MCF 10A (cell line): ENCODE measurements around the gene PLAC8L1. TPM values are rescaled to one million over a fixed set of nuclear protein-coding genes. Genes with fewer than 3 reads are reported as not detected.

Experiments used
- BruUV-seq: library from RNA; stranded (reverse); fragments of 400-500 nt; replicated peaks from 2 replicates; lab custom pipeline; 2021; lab: Mats Ljungman, UMichigan
- CTCF ChIA-PET: fragments of 300-600 bp; sonication (Branson Sonifier 250); formaldehyde crosslinking; extraction: SDS; loops from one replicate; lab custom pipeline; 2021; ENCODE audit warnings: antibody characterized with exemption, inconsistent platforms; lab: Yijun Ruan, JAX
- POLR2A ChIA-PET: fragments of 300-600, 350-650 bp; sonication (Branson Sonifier 250); formaldehyde crosslinking; extraction: SDS; loops from one replicate; lab custom pipeline; 2020; ENCODE audit warnings: antibody characterized with exemption, inconsistent platforms; lab: Yijun Ruan, JAX
- DNase-seq: peaks from one replicate; pipeline ENCODE4 v3.0.0-alpha.2; 2018; ENCODE audit not compliant: unreplicated experiment
- H3K27ac Mint-ChIP-seq: one replicate; pipeline ENCODE4 v1.8.0; 2022; ENCODE audit warnings: mild to moderate bottlenecking, low read depth, mixed read lengths; ENCODE audit not compliant: unreplicated experiment
- H3K27me3 Mint-ChIP-seq: one replicate; pipeline ENCODE4 v1.8.0; 2022; ENCODE audit warnings: mixed read lengths; ENCODE audit not compliant: insufficient read depth, unreplicated experiment
- H3K36me3 Mint-ChIP-seq: one replicate; pipeline ENCODE4 v1.8.0; 2022; ENCODE audit warnings: mild to moderate bottlenecking, moderate library complexity, mixed read lengths; ENCODE audit not compliant: insufficient read depth, unreplicated experiment
- H3K4me1 Mint-ChIP-seq: one replicate; pipeline ENCODE4 v1.8.0; 2022; ENCODE audit warnings: mixed read lengths; ENCODE audit not compliant: insufficient read depth, unreplicated experiment
- H3K4me3 Mint-ChIP-seq: one replicate; pipeline ENCODE4 v1.8.0; 2022; ENCODE audit warnings: mild to moderate bottlenecking, moderate library complexity, mixed read lengths; ENCODE audit not compliant: unreplicated experiment
- H3K9me3 Mint-ChIP-seq: one replicate; pipeline ENCODE4 v1.8.0; 2022; ENCODE audit warnings: mixed read lengths; ENCODE audit not compliant: unreplicated experiment
- intact Hi-C: fragments of 100-400 bp; cut with micrococcal nuclease; formaldehyde crosslinking; loops from 2 replicates; pipeline ENCODE4 v1.14.1; 2022
- total RNA-seq: library from RNA; stranded (reverse); gene quantifications from 2 replicates; pipeline ENCODE4 v1.2.3, GENCODE V29; 2022
- TF ChIP-seq, protein P1 (sequence below): fragments of 200-600 bp; IDR thresholded peaks from one replicate; pipeline ENCODE4 v1.8.0; 2022; ENCODE audit warnings: antibody characterized with exemption, mild to moderate bottlenecking; ENCODE audit not compliant: unreplicated experiment

The PLAC8L1 gene
- total RNA-seq, 1 experiment from 2014 or later = 2.5 TPM

DNA sequence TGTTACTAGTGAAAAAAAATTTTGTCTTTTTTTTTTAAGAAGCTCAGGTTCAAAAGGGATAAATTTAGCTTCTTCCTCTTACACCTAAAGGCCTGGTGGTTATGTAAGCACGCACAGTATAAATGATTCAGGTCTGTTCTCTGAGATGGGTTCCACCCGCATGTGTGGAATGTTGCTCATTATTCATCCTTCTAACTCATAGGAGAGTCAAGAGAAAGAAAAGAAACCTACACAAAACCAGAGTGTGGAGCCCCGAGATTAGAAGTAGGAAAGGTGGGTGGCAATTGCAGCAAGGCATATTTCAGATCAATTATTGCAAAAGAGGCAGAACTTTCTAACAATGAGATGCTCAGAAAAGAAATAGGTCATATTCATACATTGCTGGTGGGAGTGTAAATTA lies 13.5 kb downstream of the PLAC8L1 start:
- Mint-ChIP-seq H3K4me1 (peaks cover 6% of the 10 kb centered on the region), H3K4me3 (no peak overlapping the region), H3K27ac (no peak overlapping the region), H3K9me3 (no peaks in the 10 kb centered on the region), H3K36me3 (no peaks in the 10 kb centered on the region), H3K27me3 (no peaks in the 10 kb centered on the region)
- peak; percentile 20 for DNase-seq
- no TSS peak for BruUV-seq
- TF ChIP-seq, protein P1, sequence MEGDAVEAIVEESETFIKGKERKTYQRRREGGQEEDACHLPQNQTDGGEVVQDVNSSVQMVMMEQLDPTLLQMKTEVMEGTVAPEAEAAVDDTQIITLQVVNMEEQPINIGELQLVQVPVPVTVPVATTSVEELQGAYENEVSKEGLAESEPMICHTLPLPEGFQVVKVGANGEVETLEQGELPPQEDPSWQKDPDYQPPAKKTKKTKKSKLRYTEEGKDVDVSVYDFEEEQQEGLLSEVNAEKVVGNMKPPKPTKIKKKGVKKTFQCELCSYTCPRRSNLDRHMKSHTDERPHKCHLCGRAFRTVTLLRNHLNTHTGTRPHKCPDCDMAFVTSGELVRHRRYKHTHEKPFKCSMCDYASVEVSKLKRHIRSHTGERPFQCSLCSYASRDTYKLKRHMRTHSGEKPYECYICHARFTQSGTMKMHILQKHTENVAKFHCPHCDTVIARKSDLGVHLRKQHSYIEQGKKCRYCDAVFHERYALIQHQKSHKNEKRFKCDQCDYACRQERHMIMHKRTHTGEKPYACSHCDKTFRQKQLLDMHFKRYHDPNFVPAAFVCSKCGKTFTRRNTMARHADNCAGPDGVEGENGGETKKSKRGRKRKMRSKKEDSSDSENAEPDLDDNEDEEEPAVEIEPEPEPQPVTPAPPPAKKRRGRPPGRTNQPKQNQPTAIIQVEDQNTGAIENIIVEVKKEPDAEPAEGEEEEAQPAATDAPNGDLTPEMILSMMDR = no peak
- POLR2A ChIA-PET = interaction anchor here (0.6 to 1.0 kb wide), 3 partner anchors 43 to 415 kb away, joined by 3 read pairs; no protein-coding TSS in a partner anchor
- CTCF ChIA-PET = interaction anchor here (0.6 to 1.2 kb wide), 2 partner anchors 8 to 39 kb away, joined by 3 to 4 read pairs; no protein-coding TSS in a partner anchor
- intact Hi-C loops = no loop called here

DNA sequence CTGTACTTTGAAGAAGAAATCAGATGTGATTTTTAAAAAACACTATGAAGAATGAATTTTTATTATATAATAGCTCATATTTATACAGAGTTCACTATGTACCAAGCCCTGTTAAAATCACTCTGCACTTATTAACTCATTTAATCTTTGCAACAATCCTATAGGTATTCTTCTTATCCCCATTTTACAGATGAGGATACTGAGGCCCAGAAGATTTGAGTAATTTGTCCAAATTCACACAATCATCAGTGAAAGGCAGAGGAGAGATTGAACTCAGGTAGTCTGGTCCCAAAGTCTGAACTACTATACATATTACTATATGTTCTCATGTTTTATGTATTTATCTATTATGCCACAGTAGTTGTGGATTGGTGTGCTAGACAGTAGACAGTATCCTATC lies 16.1 kb downstream of the PLAC8L1 start:
- TF ChIP-seq, protein P1 = no peak
- no peak overlapping the region for H3K27ac Mint-ChIP-seq

DNA sequence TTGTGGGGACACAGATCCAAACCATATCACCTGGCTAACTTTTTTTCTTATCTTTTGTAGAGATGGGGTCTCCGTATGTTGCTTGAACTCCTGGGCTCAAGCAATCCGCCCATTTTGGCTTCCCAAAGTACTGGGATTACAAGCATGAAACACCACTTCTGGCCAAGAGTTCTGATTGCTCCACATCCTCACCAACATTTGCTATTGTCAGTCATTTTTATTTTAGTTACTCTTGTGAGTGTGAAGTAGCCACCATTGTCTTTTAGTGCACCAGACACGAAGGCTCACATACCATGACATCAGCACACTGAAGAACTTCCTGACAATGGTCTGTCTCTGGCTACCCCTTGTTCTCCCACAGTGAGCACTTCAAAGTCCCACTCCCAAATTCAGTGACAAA lies 17.3 kb downstream of the PLAC8L1 start:
- Mint-ChIP-seq H3K36me3 (no peaks in the 10 kb centered on the region), H3K9me3 (no peaks in the 10 kb centered on the region), H3K27ac (no peak overlapping the region), H3K4me1 (peaks cover 6% of the 10 kb centered on the region), H3K27me3 (no peaks in the 10 kb centered on the region), H3K4me3 (no peak overlapping the region)
- no TSS peak for BruUV-seq
- intact Hi-C loops = no loop called here
- ChIA-PET POLR2A (interaction anchor here (1.6 kb wide), 1 partner anchor 16 kb away, joined by 6 read pairs; no protein-coding TSS in a partner anchor), CTCF (no interaction called here)
- DNase-seq = no peak
- TF ChIP-seq, protein P1 = no peak

More for the DNA sequence above, 16.1 kb downstream of the PLAC8L1 start:
- H3K9me3 Mint-ChIP-seq = no peaks in the 10 kb centered on the region
- CTCF ChIA-PET = interaction anchor here (0.6 kb wide), 1 partner anchor 37 kb away, joined by 3 read pairs; no protein-coding TSS in a partner anchor
- H3K27me3 Mint-ChIP-seq = no peaks in the 10 kb centered on the region
- peaks cover 6% of the 10 kb centered on the region for H3K4me1 Mint-ChIP-seq
- no peak overlapping the region for H3K4me3 Mint-ChIP-seq
- POLR2A ChIA-PET = interaction anchor here (0.6 to 1.6 kb wide), 2 partner anchors 18 to 48 kb away, joined by 4 to 6 read pairs; no protein-coding TSS in a partner anchor
- intact Hi-C loops = no loop called here
- BruUV-seq = no TSS peak
- no peak for DNase-seq
- no peaks in the 10 kb centered on the region for H3K36me3 Mint-ChIP-seq

DNA sequence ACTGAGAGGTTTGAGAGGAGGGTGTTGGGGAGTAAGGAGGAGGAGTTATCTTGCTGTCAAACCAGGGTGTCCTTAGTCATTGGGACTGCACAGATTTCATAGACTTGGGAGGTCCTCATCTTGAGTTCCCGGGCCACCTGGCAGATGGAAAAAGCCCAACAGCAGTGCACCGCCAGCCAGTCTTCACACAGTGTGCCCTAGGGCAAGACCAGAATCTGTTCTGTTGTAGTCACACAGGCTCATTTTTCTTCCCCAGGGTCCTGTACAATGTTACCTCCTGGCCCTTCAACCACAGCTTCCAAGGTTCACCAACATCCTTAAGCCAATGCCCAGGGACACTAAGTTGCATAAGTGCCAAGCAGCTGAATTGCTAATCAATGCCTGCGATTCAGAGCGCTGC lies 21.0 kb downstream of the PLAC8L1 start:
- Mint-ChIP-seq H3K27me3 (no peaks in the 10 kb centered on the region), H3K4me1 (peaks cover 13% of the 10 kb centered on the region), H3K27ac (no peak overlapping the region), H3K36me3 (peaks cover 7% of the 10 kb centered on the region), H3K9me3 (no peaks in the 10 kb centered on the region), H3K4me3 (no peak overlapping the region)
- POLR2A ChIA-PET = interaction anchor here (0.7 kb wide), 1 partner anchor 95 kb away, joined by 3 read pairs; no protein-coding TSS in a partner anchor
- TF ChIP-seq, protein P1 = no peak
- intact Hi-C loops = no loop called here
- CTCF ChIA-PET = no interaction called here
- no peak for DNase-seq
- no TSS peak for BruUV-seq
